Smooth muscle cell (in vitro differentiated cells): ENCODE measurements around the gene SH3RF3. TPM values are rescaled to one million over a fixed set of nuclear protein-coding genes. Genes with fewer than 3 reads are reported as not detected.

Experiments
- DNase-seq: peaks from one replicate; lab custom pipeline; 2025; ENCODE audit not compliant: unreplicated experiment; lab: John Stamatoyannopoulos, UW
- H2AFZ ChIP-seq: fragments of 200-600 bp; sonication (generic); 2 replicates; pipeline ENCODE4 v1.6.0; 2016; ENCODE audit warnings: antibody characterized with exemption, low read depth, mild to moderate bottlenecking
- H3F3A ChIP-seq: fragments of 200-600 bp; sonication (generic); 2 replicates; pipeline ENCODE4 v1.6.0; 2017; ENCODE audit warnings: antibody characterized with exemption, low read depth
- H3K27ac ChIP-seq: fragments of 200-600 bp; sonication (generic); 2 replicates; pipeline ENCODE4 v1.5.1; 2016; ENCODE audit warnings: low read depth, mild to moderate bottlenecking
- H3K27me3 ChIP-seq: fragments of 200-600 bp; sonication (generic); 2 replicates; pipeline ENCODE4 v1.6.1; 2016; ENCODE audit warnings: low read depth, mild to moderate bottlenecking
- H3K36me3 ChIP-seq: fragments of 200-600 bp; sonication (generic); 2 replicates; pipeline ENCODE4 v1.5.1; 2016; ENCODE audit warnings: low read depth
- H3K4me1 ChIP-seq: fragments of 200-600 bp; sonication (generic); 2 replicates; pipeline ENCODE4 v1.5.1; 2016; ENCODE audit warnings: low read depth
- H3K4me2 ChIP-seq: fragments of 200-600 bp; sonication (generic); 2 replicates; pipeline ENCODE4 v1.6.0; 2016; ENCODE audit warnings: mild to moderate bottlenecking
- H3K4me3 ChIP-seq: fragments of 200-600 bp; sonication (generic); 2 replicates; pipeline ENCODE4 v1.5.1; 2016; ENCODE audit warnings: mild to moderate bottlenecking
- H3K79me2 ChIP-seq: fragments of 200-600 bp; sonication (generic); 2 replicates; pipeline ENCODE4 v1.6.0; 2016; ENCODE audit warnings: low read depth, mild to moderate bottlenecking
- H3K9ac ChIP-seq: fragments of 200-600 bp; sonication (generic); 2 replicates; pipeline ENCODE4 v1.6.0; 2016; ENCODE audit warnings: low read depth
- H3K9me3 ChIP-seq: fragments of 200-600 bp; sonication (generic); replicated peaks from 2 replicates; pipeline ENCODE4 v1.5.1; 2016; ENCODE audit warnings: low read depth
- H4K20me1 ChIP-seq: fragments of 200-600 bp; sonication (generic); 2 replicates; pipeline ENCODE4 v1.6.0; 2016; ENCODE audit warnings: low read depth
- WGBS: methylation state at CpG from one replicate; pipeline ENCODE4 v1.1.7; 2016; ENCODE audit warnings: low lambda C conversion rate; 5-methylcytosine and 5-hydroxymethylcytosine counted together
- polyA plus RNA-seq: library from polyadenylated mRNA; unstranded; fragments of >200 nt; fragmentation: Nextera tagmentation; extraction: Ambion mirVana; gene quantifications from 2 replicates; pipeline ENCODE4 v1.2.1, GENCODE V29; 2016
- total RNA-seq: library from RNA; depleted of rRNA; stranded (reverse); fragments of >200 nt; gene quantifications from 2 replicates; pipeline ENCODE4 v1.2.3, GENCODE V29; 2014
- TF ChIP-seq, protein P1 (sequence below): fragments of 200-600 bp; sonication (generic); IDR thresholded peaks from 2 replicates; pipeline ENCODE4 v1.5.1; 2017; ENCODE audit warnings: borderline replicate concordance, mild to moderate bottlenecking, antibody characterized with exemption; ENCODE audit not compliant: insufficient read depth, poor library complexity, severe bottlenecking

Gene SH3RF3
- total and polyA plus RNA-seq, 2 experiments from 2014 or later, result 6.6 to 11.8 TPM

- Histone ChIP-seq H3K79me2 (no peaks in the 10 kb centered on the region), H3K36me3 (peaks cover 20% of the 10 kb centered on the region), H2AFZ (no peak overlapping the region), H3F3A (no peaks in the 10 kb centered on the region), H3K27me3 (no peaks in the 10 kb centered on the region), H4K20me1 (no peaks in the 10 kb centered on the region), H3K27ac (no peak overlapping the region), H3K4me3 (no peak overlapping the region), H3K9me3 (peaks cover 25% of the 10 kb centered on the region), H3K9ac (no peak overlapping the region), H3K4me2 (no peak overlapping the region), H3K4me1 (no peaks in the 10 kb centered on the region)
- TF ChIP-seq, protein P1, sequence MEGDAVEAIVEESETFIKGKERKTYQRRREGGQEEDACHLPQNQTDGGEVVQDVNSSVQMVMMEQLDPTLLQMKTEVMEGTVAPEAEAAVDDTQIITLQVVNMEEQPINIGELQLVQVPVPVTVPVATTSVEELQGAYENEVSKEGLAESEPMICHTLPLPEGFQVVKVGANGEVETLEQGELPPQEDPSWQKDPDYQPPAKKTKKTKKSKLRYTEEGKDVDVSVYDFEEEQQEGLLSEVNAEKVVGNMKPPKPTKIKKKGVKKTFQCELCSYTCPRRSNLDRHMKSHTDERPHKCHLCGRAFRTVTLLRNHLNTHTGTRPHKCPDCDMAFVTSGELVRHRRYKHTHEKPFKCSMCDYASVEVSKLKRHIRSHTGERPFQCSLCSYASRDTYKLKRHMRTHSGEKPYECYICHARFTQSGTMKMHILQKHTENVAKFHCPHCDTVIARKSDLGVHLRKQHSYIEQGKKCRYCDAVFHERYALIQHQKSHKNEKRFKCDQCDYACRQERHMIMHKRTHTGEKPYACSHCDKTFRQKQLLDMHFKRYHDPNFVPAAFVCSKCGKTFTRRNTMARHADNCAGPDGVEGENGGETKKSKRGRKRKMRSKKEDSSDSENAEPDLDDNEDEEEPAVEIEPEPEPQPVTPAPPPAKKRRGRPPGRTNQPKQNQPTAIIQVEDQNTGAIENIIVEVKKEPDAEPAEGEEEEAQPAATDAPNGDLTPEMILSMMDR, result no peak
- no peak for DNase-seq
- WGBS, result 75% methylated on average over 4 of the region's 4 CpGs
These were observed 311.6 kb downstream of the SH3RF3 start for GRCh38 chr2:109440499-109441156.

GRCh38 chr2:109442715-109443319, 313.8 kb downstream of the SH3RF3 start:
- no peaks in the 10 kb centered on the region for H3K79me2 ChIP-seq
- no peak overlapping the region for H3K27ac ChIP-seq
- peaks cover 20% of the 10 kb centered on the region for H3K36me3 ChIP-seq
- H3F3A ChIP-seq, result peaks cover 16% of the 10 kb centered on the region
- no peak overlapping the region for H3K4me3 ChIP-seq
- no peak overlapping the region for H3K4me2 ChIP-seq
- peaks cover 25% of the 10 kb centered on the region for H3K9me3 ChIP-seq
- H3K4me1 ChIP-seq, result peaks cover 5% of the 10 kb centered on the region
- DNase-seq, result no peak
- WGBS, result 99% methylated on average over 2 of the region's 2 CpGs
- no peak overlapping the region for H3K9ac ChIP-seq
- no peak overlapping the region for H2AFZ ChIP-seq
- no peaks in the 10 kb centered on the region for H3K27me3 ChIP-seq
- TF ChIP-seq, protein P1, result no peak
- no peaks in the 10 kb centered on the region for H4K20me1 ChIP-seq

- Histone ChIP-seq H3K36me3 (peaks cover 20% of the 10 kb centered on the region), H3K27me3 (no peaks in the 10 kb centered on the region), H3K4me2 (no peak overlapping the region), H3K27ac (no peak overlapping the region), H3K4me3 (no peak overlapping the region), H2AFZ (no peak overlapping the region), H3K4me1 (peaks cover 5% of the 10 kb centered on the region), H3K79me2 (no peaks in the 10 kb centered on the region), H3K9me3 (peaks cover 25% of the 10 kb centered on the region), H3K9ac (no peak overlapping the region), H3F3A (peaks cover 26% of the 10 kb centered on the region), H4K20me1 (no peaks in the 10 kb centered on the region)
- DNase-seq, result no peak
- TF ChIP-seq, protein P1, result no peak
These were observed 315.9 kb downstream of the SH3RF3 start for GRCh38 chr2:109444916-109445315.
